Neural progenitor cell (in vitro differentiated cells): ENCODE measurements around the gene ARHGAP42. TPM values are rescaled to one million over a fixed set of nuclear protein-coding genes. Genes with fewer than 3 reads are reported as not detected.

Experiments
- DNase-seq: peaks from one replicate; pipeline ENCODE4 v3.0.0-alpha.2; 2016; ENCODE audit warnings: low spot score
- H2AFZ ChIP-seq: fragments of 200-600 bp; sonication (generic); replicated peaks from 2 replicates; pipeline ENCODE4 v1.6.1; 2016; ENCODE audit warnings: antibody characterized with exemption
- H3F3A ChIP-seq: fragments of 200-600 bp; sonication (generic); 2 replicates; pipeline ENCODE4 v1.6.1; 2016; ENCODE audit warnings: antibody characterized with exemption, low read depth
- H3K27ac ChIP-seq: fragments of 200-600 bp; sonication (generic); 2 replicates; pipeline ENCODE4 v1.5.1; 2016; ENCODE audit warnings: mild to moderate bottlenecking
- H3K27me3 ChIP-seq: fragments of 200-600 bp; sonication (generic); 2 replicates; pipeline ENCODE4 v1.6.1; 2016; ENCODE audit warnings: mild to moderate bottlenecking, moderate library complexity
- H3K36me3 ChIP-seq: fragments of 200-600 bp; sonication (generic); 2 replicates; pipeline ENCODE4 v1.5.1; 2016
- H3K4me1 ChIP-seq: fragments of 200-600 bp; sonication (generic); 2 replicates; pipeline ENCODE4 v1.6.1; 2016; ENCODE audit warnings: mixed run types
- H3K4me2 ChIP-seq: fragments of 200-600 bp; sonication (generic); 2 replicates; pipeline ENCODE4 v1.6.1; 2016
- H3K4me3 ChIP-seq: fragments of 200-600 bp; sonication (generic); 2 replicates; pipeline ENCODE4 v1.5.1; 2016
- H3K79me2 ChIP-seq: fragments of 200-600 bp; sonication (generic); 2 replicates; pipeline ENCODE4 v1.6.1; 2016; ENCODE audit warnings: low read depth
- H3K9ac ChIP-seq: fragments of 200-600 bp; sonication (generic); 2 replicates; pipeline ENCODE4 v1.6.1; 2016
- H3K9me3 ChIP-seq: fragments of 200-600 bp; sonication (generic); 2 replicates; pipeline ENCODE4 v1.5.1; 2016; ENCODE audit warnings: low read depth
- H4K20me1 ChIP-seq: fragments of 200-600 bp; sonication (generic); 2 replicates; pipeline ENCODE4 v1.6.1; 2016; ENCODE audit warnings: low read depth
- H3K27ac Mint-ChIP-seq: 3 replicates; pipeline ENCODE4 v1.8.0; 2021; ENCODE audit warnings: mixed read lengths
- H3K27me3 Mint-ChIP-seq: 2 replicates; pipeline ENCODE4 v1.8.0; 2022; ENCODE audit warnings: low read depth, mild to moderate bottlenecking, inconsistent platforms, moderate library complexity, mixed read lengths; ENCODE audit not compliant: insufficient read depth
- H3K36me3 Mint-ChIP-seq: 3 replicates; pipeline ENCODE4 v1.8.0; 2021; ENCODE audit warnings: mixed read lengths
- H3K4me1 Mint-ChIP-seq: 3 replicates; pipeline ENCODE4 v1.8.0; 2021; ENCODE audit warnings: mixed read lengths
- H3K4me3 Mint-ChIP-seq: 3 replicates; pipeline ENCODE4 v1.8.0; 2021; ENCODE audit warnings: mild to moderate bottlenecking, moderate library complexity, mixed read lengths
- H3K9me3 Mint-ChIP-seq: 3 replicates; pipeline ENCODE4 v1.8.0; 2020; ENCODE audit warnings: mixed read lengths
- EZH2 ChIP-seq: fragments of 200-600 bp; sonication (generic); IDR thresholded peaks from 2 replicates; pipeline ENCODE4 v1.6.1; 2017; ENCODE audit warnings: antibody characterized with exemption, mild to moderate bottlenecking, moderate library complexity
- EZH2phosphoT487 ChIP-seq: fragments of 200-600 bp; sonication (generic); IDR thresholded peaks from 2 replicates; pipeline ENCODE4 v1.6.1; 2017; ENCODE audit warnings: antibody characterized with exemption
- total RNA-seq: library from RNA; depleted of rRNA; stranded (reverse); fragments of >200 nt; gene quantifications from 2 replicates; pipeline ENCODE4 v1.2.3, GENCODE V29; 2015; ENCODE audit warnings: low replicate concordance
- TF ChIP-seq, protein P1 (sequence below): fragments of 200-600 bp; sonication (generic); IDR thresholded peaks from 2 replicates; pipeline ENCODE4 v1.5.1; 2017; ENCODE audit warnings: antibody characterized with exemption, mild to moderate bottlenecking

The ARHGAP42 gene
- total RNA-seq, 1 donor from 2014 or later: 31.0 TPM

DNA sequence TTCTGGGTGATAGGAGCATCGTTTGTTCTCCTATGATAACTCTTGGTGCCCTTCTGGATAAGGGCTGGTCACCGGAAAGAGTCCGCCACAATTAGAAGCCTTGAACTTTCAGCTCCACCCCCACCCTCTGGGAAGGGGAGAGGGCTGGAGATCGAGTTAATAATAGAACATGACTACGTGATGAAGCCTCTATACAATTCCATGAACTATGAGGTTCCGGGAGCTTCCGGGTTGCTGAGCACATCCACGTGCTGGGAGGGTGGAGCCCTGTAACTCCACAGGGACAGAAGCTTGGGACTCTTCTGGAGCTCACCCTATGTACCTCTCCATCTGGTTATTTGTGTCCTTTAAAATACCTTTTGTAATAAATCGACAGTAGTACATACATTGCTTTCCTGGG lies 40.3 kb downstream of the ARHGAP42 start:
- Mint-ChIP-seq H3K36me3 (no peaks in the 10 kb centered on the region), H3K27me3 (no peaks in the 10 kb centered on the region), H3K9me3 (no peaks in the 10 kb centered on the region), H3K4me3 (no peak overlapping the region), H3K27ac (no peak overlapping the region), H3K4me1 (peaks cover 6% of the 10 kb centered on the region)
- Histone ChIP-seq H3K9ac (no peak overlapping the region), H3K79me2 (peaks cover 43% of the 10 kb centered on the region), H3K9me3 (no peaks in the 10 kb centered on the region), H3K36me3 (no peaks in the 10 kb centered on the region), H3K27ac (no peak overlapping the region), H3K4me3 (no peak overlapping the region), H3K4me2 (no peak overlapping the region), H4K20me1 (no peaks in the 10 kb centered on the region), H3F3A (peaks cover 8% of the 10 kb centered on the region), H3K4me1 (peaks cover 18% of the 10 kb centered on the region), H3K27me3 (no peaks in the 10 kb centered on the region), H2AFZ (no peak overlapping the region)
- no peak for DNase-seq
- TF ChIP-seq EZH2phosphoT487: no peak
- TF ChIP-seq, protein P1, sequence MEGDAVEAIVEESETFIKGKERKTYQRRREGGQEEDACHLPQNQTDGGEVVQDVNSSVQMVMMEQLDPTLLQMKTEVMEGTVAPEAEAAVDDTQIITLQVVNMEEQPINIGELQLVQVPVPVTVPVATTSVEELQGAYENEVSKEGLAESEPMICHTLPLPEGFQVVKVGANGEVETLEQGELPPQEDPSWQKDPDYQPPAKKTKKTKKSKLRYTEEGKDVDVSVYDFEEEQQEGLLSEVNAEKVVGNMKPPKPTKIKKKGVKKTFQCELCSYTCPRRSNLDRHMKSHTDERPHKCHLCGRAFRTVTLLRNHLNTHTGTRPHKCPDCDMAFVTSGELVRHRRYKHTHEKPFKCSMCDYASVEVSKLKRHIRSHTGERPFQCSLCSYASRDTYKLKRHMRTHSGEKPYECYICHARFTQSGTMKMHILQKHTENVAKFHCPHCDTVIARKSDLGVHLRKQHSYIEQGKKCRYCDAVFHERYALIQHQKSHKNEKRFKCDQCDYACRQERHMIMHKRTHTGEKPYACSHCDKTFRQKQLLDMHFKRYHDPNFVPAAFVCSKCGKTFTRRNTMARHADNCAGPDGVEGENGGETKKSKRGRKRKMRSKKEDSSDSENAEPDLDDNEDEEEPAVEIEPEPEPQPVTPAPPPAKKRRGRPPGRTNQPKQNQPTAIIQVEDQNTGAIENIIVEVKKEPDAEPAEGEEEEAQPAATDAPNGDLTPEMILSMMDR: no peak
- TF ChIP-seq EZH2: no peak

DNA sequence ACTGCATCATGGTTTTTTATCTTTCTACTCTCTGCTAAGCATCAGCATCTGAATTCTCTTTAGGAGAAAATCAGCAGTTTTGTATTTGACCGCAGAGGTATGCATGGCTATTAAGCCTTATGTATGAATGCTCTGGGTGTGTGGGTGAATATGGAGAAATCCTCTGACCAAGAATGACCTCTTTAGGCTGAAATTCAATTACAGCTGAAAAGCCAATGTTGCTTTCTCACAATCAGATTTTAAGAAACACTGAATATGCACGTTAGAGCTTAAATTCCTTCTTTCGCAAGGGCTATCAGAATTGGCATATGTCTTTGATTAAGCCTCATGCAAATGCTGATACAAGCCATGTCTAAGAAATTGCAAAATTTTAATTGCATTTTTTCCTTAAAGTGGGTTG lies 43.2 kb downstream of the ARHGAP42 start:
- Histone ChIP-seq H3K36me3 (no peaks in the 10 kb centered on the region), H3F3A (peaks cover 8% of the 10 kb centered on the region), H2AFZ (no peak overlapping the region), H3K27me3 (no peaks in the 10 kb centered on the region), H3K4me2 (no peak overlapping the region), H3K79me2 (peaks cover 21% of the 10 kb centered on the region), H3K4me3 (no peak overlapping the region), H3K9me3 (no peaks in the 10 kb centered on the region), H3K4me1 (peaks cover 18% of the 10 kb centered on the region), H4K20me1 (no peaks in the 10 kb centered on the region), H3K9ac (no peak overlapping the region), H3K27ac (no peak overlapping the region)
- Mint-ChIP-seq H3K36me3 (no peaks in the 10 kb centered on the region), H3K27me3 (no peaks in the 10 kb centered on the region), H3K4me3 (no peak overlapping the region), H3K9me3 (no peaks in the 10 kb centered on the region), H3K27ac (no peak overlapping the region), H3K4me1 (peaks cover 6% of the 10 kb centered on the region)
- TF ChIP-seq, protein P1: no peak
- no peak for TF ChIP-seq EZH2
- TF ChIP-seq EZH2phosphoT487: no peak
- DNase-seq: no peak

DNA sequence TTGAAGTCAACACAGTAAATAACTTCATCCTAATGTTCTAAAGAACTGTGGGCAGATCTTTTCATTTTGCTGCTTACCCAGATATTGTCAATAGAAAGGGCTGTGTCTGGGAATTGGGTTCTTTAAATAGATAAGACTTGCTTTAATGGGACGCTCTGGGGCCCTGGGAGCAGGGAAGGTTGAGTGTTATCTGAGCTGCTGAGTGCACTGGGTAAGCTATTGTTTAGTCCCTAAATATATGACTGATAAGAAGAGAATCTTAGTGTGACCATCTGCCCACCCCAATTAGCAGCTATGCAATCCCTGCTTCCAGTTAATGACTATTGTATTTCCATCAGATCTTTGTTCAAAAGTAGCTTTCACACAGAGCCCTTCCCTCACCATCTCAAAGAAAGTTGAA lies 44.4 kb downstream of the ARHGAP42 start:
- DNase-seq: peak; percentile 47
- Histone ChIP-seq H3F3A (peaks cover 11% of the 10 kb centered on the region), H3K4me3 (no peak overlapping the region), H3K9me3 (no peaks in the 10 kb centered on the region), H2AFZ (no peak overlapping the region), H3K4me1 (peaks cover 24% of the 10 kb centered on the region), H3K27ac (no peak overlapping the region), H4K20me1 (no peaks in the 10 kb centered on the region), H3K36me3 (no peaks in the 10 kb centered on the region), H3K4me2 (peak overlapping the region; percentile 1), H3K79me2 (peaks cover 17% of the 10 kb centered on the region), H3K27me3 (no peaks in the 10 kb centered on the region), H3K9ac (no peak overlapping the region)
- H3K27ac Mint-ChIP-seq: no peak overlapping the region
- H3K9me3 Mint-ChIP-seq: no peaks in the 10 kb centered on the region
- no peak overlapping the region for H3K4me3 Mint-ChIP-seq
- no peaks in the 10 kb centered on the region for H3K36me3 Mint-ChIP-seq
- H3K27me3 Mint-ChIP-seq: no peaks in the 10 kb centered on the region
- TF ChIP-seq, protein P1: no peak
- peak; percentile 92 for TF ChIP-seq EZH2phosphoT487
- peaks cover 6% of the 10 kb centered on the region for H3K4me1 Mint-ChIP-seq
